HepG2 (cell line): ENCODE data around the gene FUT3. TPM values are rescaled to one million over a fixed set of nuclear protein-coding genes. Genes with fewer than 3 reads are reported as not detected.

ENCODE experiments used
- CHD4 ChIP-seq: fragments of 200-600 bp; sonication (generic); IDR thresholded peaks from 2 replicates; pipeline ENCODE4 v1.7.0; 2017; ENCODE audit warnings: mild to moderate bottlenecking, low read length, borderline replicate concordance
- FOSL2 ChIP-seq: sonication (generic); formaldehyde crosslinking; IDR thresholded peaks from 2 replicates; pipeline ENCODE4 v1.4.0; 2020; ENCODE audit warnings: missing genetic modification reagents
- GATA4 ChIP-seq: sonication (generic); IDR thresholded peaks from 2 replicates; pipeline ENCODE4 v1.6.1; 2016; ENCODE audit warnings: antibody characterized with exemption, low read depth, borderline replicate concordance
- HHEX ChIP-seq: IDR thresholded peaks from 2 replicates; pipeline ENCODE4 v1.6.1; 2016; ENCODE audit warnings: control low read depth
- MYNN ChIP-seq: sonication (generic); formaldehyde crosslinking; IDR thresholded peaks from 2 replicates; pipeline ENCODE4 v1.4.0; 2020; ENCODE audit warnings: mild to moderate bottlenecking, low read depth, missing genetic modification reagents
- NCOA2 ChIP-seq: sonication (generic); formaldehyde crosslinking; IDR thresholded peaks from 2 replicates; pipeline ENCODE4 v1.8.0; 2022; ENCODE audit warnings: inconsistent platforms
- PAWR ChIP-seq: sonication (generic); formaldehyde crosslinking; IDR thresholded peaks from 2 replicates; pipeline ENCODE4 v1.4.0; 2020; ENCODE audit warnings: missing genetic modification reagents, mild to moderate bottlenecking, borderline replicate concordance
- YEATS2 ChIP-seq: sonication (generic); formaldehyde crosslinking; IDR thresholded peaks from 2 replicates; pipeline ENCODE4 v1.4.0; 2020; ENCODE audit warnings: missing genetic modification reagents, borderline replicate concordance
- ZBTB38 ChIP-seq: sonication (generic); formaldehyde crosslinking; IDR thresholded peaks from 2 replicates; pipeline ENCODE4 v1.5.1; 2020; ENCODE audit warnings: mild to moderate bottlenecking, missing genetic modification reagents
- ZFP36L1 ChIP-seq: sonication (generic); formaldehyde crosslinking; IDR thresholded peaks from 2 replicates; pipeline ENCODE4 v1.8.0; 2022; ENCODE audit warnings: mild to moderate bottlenecking, missing genetic modification reagents, moderate library complexity
- ZFP41 ChIP-seq: sonication (generic); formaldehyde crosslinking; IDR thresholded peaks from 2 replicates; pipeline ENCODE4 v1.4.0; 2020; ENCODE audit warnings: mild to moderate bottlenecking, missing genetic modification reagents, borderline replicate concordance
- ZNF136 ChIP-seq: sonication (generic); formaldehyde crosslinking; IDR thresholded peaks from 2 replicates; pipeline ENCODE4 v1.8.1; 2022; ENCODE audit warnings: low read depth, mild to moderate bottlenecking, moderate library complexity, missing genetic modification reagents
- ZNF282 ChIP-seq: fragments of 450-650 bp; IDR thresholded peaks from 2 replicates; pipeline ENCODE4 v1.6.1; 2018; ENCODE audit not compliant: partially characterized antibody
- ZNF382 ChIP-seq: sonication (generic); formaldehyde crosslinking; IDR thresholded peaks from 2 replicates; pipeline ENCODE4 v1.5.0; 2020; ENCODE audit warnings: missing genetic modification reagents, mild to moderate bottlenecking, borderline replicate concordance
- ZNF446 ChIP-seq: sonication (generic); formaldehyde crosslinking; IDR thresholded peaks from 2 replicates; pipeline ENCODE4 v1.5.0; 2020; ENCODE audit warnings: mild to moderate bottlenecking, missing genetic modification reagents
- ZNF547 ChIP-seq: sonication (generic); formaldehyde crosslinking; IDR thresholded peaks from 2 replicates; pipeline ENCODE4 v1.5.1; 2020; ENCODE audit warnings: mild to moderate bottlenecking, missing genetic modification reagents
- ZNF678 ChIP-seq: sonication (generic); formaldehyde crosslinking; IDR thresholded peaks from 2 replicates; pipeline ENCODE4 v1.4.0; 2020; ENCODE audit warnings: mild to moderate bottlenecking, missing genetic modification reagents
- ZSCAN12 ChIP-seq: sonication (generic); formaldehyde crosslinking; IDR thresholded peaks from 2 replicates; pipeline ENCODE4 v1.9.0; 2021; ENCODE audit warnings: mild to moderate bottlenecking, missing genetic modification reagents
- polyA plus RNA-seq, 8 experiments: library from polyadenylated mRNA; depleted of rRNA in 3 of 8; stranded (reverse) in 7 of 8; unstranded in 1 of 8; fragments of >200 nt; fragmentation: Illumina TruSeq in 4 of 8; extraction: Trizol in 4 of 8; gene quantifications; 2 replicates each; pipeline versions ENCODE4 v1.2.1 to v1.2.3, GENCODE V29; 2011 to 2016; ENCODE audit warnings: low read depth in 4 of 8, missing spikeins in 1 of 8, mixed read lengths in 1 of 8; ENCODE audit not compliant: insufficient read depth in 1 of 8
- total RNA-seq, 5 experiments: library from RNA; depleted of rRNA; stranded (reverse); fragments of >200 nt; fragmentation: Illumina TruSeq; extraction: Trizol; gene quantifications; 2 replicates each; pipeline ENCODE4 v1.2.3, GENCODE V29; 2016; ENCODE audit warnings: low read depth in 1 of 5
- TF ChIP-seq, protein P1 (sequence below): sonication (generic); formaldehyde crosslinking; conservative IDR thresholded peaks from 2 replicates; pipeline ENCODE4 v1.8.0; 2022; ENCODE audit warnings: missing genetic modification reagents
- TF ChIP-seq, protein P2 (sequence below): sonication (generic); formaldehyde crosslinking; conservative IDR thresholded peaks from 2 replicates; pipeline ENCODE4 v1.4.0; 2020; ENCODE audit warnings: missing genetic modification reagents
- TF ChIP-seq, protein P3 (sequence below): sonication (generic); formaldehyde crosslinking; IDR thresholded peaks from 2 replicates; pipeline ENCODE4 v1.4.0; 2020; ENCODE audit warnings: missing genetic modification reagents
- TF ChIP-seq, protein P4 (sequence below): sonication (generic); formaldehyde crosslinking; IDR thresholded peaks from 2 replicates; pipeline ENCODE4 v1.8.0; 2022; ENCODE audit warnings: low read depth, missing genetic modification reagents

Gene FUT3
- total and polyA plus RNA-seq, 2 of the 13 experiments (the other 11 are each of a cell fraction or from before 2014, with no cell fraction given), result 0.53 to 1.1 TPM

- TF ChIP-seq, protein P1, sequence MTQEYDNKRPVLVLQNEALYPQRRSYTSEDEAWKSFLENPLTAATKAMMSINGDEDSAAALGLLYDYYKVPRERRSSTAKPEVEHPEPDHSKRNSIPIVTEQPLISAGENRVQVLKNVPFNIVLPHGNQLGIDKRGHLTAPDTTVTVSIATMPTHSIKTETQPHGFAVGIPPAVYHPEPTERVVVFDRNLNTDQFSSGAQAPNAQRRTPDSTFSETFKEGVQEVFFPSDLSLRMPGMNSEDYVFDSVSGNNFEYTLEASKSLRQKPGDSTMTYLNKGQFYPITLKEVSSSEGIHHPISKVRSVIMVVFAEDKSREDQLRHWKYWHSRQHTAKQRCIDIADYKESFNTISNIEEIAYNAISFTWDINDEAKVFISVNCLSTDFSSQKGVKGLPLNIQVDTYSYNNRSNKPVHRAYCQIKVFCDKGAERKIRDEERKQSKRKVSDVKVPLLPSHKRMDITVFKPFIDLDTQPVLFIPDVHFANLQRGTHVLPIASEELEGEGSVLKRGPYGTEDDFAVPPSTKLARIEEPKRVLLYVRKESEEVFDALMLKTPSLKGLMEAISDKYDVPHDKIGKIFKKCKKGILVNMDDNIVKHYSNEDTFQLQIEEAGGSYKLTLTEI (CRISPR knock-in tag), result no peak
- TF ChIP-seq HHEX (no peak), ZBTB38 (no peak), ZNF547 (CRISPR knock-in tag) (no peak), ZNF282 (no peak), ZFP36L1 (CRISPR knock-in tag) (no peak), GATA4 (no peak), NCOA2 (peak; percentile 48), YEATS2 (CRISPR knock-in tag) (no peak), PAWR (CRISPR knock-in tag) (no peak), ZNF136 (no peak), ZNF382 (no peak), ZSCAN12 (no peak), ZNF446 (CRISPR knock-in tag) (no peak), ZNF678 (CRISPR knock-in tag) (no peak), MYNN (CRISPR knock-in tag) (no peak), ZFP41 (no peak), CHD4 (no peak; the same call in 1 of the 2 replicates), FOSL2 (CRISPR knock-in tag) (peak; percentile 60)
- TF ChIP-seq, protein P2, sequence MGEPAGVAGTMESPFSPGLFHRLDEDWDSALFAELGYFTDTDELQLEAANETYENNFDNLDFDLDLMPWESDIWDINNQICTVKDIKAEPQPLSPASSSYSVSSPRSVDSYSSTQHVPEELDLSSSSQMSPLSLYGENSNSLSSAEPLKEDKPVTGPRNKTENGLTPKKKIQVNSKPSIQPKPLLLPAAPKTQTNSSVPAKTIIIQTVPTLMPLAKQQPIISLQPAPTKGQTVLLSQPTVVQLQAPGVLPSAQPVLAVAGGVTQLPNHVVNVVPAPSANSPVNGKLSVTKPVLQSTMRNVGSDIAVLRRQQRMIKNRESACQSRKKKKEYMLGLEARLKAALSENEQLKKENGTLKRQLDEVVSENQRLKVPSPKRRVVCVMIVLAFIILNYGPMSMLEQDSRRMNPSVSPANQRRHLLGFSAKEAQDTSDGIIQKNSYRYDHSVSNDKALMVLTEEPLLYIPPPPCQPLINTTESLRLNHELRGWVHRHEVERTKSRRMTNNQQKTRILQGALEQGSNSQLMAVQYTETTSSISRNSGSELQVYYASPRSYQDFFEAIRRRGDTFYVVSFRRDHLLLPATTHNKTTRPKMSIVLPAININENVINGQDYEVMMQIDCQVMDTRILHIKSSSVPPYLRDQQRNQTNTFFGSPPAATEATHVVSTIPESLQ (CRISPR knock-in tag), result no peak
- TF ChIP-seq, protein P3, sequence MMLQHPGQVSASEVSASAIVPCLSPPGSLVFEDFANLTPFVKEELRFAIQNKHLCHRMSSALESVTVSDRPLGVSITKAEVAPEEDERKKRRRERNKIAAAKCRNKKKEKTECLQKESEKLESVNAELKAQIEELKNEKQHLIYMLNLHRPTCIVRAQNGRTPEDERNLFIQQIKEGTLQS, result no peak
- TF ChIP-seq, protein P4, sequence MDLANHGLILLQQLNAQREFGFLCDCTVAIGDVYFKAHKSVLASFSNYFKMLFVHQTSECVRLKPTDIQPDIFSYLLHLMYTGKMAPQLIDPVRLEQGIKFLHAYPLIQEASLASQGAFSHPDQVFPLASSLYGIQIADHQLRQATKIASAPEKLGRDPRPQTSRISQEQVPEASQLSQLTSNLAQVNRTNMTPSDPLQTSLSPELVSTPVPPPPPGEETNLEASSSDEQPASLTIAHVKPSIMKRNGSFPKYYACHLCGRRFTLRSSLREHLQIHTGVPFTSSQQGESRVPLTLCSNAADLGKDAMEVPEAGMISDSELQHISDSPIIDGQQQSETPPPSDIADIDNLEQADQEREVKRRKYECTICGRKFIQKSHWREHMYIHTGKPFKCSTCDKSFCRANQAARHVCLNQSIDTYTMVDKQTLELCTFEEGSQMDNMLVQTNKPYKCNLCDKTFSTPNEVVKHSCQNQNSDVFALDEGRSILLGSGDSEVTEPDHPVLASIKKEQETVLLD (CRISPR knock-in tag), result no peak
These were observed 50.6 kb downstream of the FUT3 start (continued) for GRCh38 chr19:5800361-5801270.
